ENCODE data around the gene CACNB4.
"Not testable (repeated sequence)": the region's sequence is repeated elsewhere in the genome, so short reads cannot be mapped to it uniquely, and the experiment has no call there.

The CACNB4 gene

DNA sequence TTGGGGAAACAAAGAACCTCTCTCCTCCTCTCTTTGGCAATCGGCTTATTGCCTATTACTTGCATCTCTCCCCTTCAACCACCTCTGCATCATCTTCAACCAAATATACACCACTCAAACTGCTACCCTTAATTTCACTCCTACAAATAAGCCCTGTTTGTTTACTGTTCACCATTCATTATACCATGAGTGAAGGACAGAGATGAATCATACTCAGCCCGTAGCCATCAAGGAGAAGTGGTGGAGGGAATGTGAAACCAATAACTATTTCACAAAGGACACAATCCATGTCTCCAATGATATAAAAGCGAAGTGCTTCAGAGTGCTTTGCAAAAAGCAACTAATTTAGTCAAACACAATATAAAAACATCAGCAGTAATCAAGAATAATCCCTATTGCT, 76.8 kb downstream of the CACNB4 start:
- TF ChIP-seq, protein P1, sequence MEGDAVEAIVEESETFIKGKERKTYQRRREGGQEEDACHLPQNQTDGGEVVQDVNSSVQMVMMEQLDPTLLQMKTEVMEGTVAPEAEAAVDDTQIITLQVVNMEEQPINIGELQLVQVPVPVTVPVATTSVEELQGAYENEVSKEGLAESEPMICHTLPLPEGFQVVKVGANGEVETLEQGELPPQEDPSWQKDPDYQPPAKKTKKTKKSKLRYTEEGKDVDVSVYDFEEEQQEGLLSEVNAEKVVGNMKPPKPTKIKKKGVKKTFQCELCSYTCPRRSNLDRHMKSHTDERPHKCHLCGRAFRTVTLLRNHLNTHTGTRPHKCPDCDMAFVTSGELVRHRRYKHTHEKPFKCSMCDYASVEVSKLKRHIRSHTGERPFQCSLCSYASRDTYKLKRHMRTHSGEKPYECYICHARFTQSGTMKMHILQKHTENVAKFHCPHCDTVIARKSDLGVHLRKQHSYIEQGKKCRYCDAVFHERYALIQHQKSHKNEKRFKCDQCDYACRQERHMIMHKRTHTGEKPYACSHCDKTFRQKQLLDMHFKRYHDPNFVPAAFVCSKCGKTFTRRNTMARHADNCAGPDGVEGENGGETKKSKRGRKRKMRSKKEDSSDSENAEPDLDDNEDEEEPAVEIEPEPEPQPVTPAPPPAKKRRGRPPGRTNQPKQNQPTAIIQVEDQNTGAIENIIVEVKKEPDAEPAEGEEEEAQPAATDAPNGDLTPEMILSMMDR (IDR thresholded peaks at IDR 0.05; ENCODE audit: low read depth, low read length, missing control alignments) = no peak
- DNase-seq (ENCODE audit: low read depth) = no peak
- H3K4me3 ChIP-seq (ENCODE audit: low read depth, low read length) = no peak overlapping the region
- in situ Hi-C loops (cut with HindIII; ENCODE audit: low sequenced_read_pairs) = no loop called here

DNA sequence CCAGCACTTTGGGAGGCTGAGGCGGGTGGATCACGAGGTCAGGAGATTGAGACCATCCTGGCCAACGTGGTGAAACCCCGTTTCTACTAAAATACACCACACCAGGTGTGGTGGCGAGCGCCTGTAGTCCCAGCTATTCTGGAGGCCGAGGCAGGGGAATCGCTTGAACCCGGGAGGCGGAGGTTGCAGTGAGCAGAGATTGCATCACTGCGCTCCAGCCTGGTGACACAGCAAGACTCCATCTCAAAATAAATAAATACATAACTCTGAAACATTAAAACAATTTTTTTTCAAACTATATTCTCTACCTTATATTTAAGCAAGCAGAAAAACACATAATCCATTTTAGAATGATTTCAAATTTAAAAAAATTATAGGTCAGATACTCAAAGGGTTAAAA, 77.8 kb downstream of the CACNB4 start:
- H3K4me3 ChIP-seq (ENCODE audit: low read depth, low read length); in situ Hi-C loops (cut with HindIII; ENCODE audit: low sequenced_read_pairs); DNase-seq (ENCODE audit: low read depth): not testable (repeated sequence)

DNA sequence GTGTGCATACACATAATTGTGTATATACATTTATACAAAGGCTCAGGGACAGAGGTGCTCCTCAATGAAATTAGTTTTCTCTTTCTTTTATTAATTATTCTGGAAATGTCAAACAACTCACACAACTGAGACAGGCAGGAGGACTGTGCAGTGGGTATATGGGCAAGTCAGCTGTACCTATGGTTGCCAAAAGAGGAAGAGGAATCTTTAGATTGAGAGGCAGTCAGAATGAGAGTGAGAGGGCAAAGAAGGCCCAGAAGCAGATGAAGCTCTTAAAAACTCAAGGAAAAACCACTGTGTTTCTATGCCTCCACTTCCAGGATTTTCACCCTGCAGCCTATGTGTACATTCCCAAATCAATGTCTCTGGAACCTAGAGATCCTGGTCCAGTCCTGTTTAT, 79.1 kb downstream of the CACNB4 start:
- DNase-seq (ENCODE audit: low read depth) = no peak
- H3K4me3 ChIP-seq (ENCODE audit: low read depth, low read length) = no peak overlapping the region
- in situ Hi-C loops (cut with HindIII; ENCODE audit: low sequenced_read_pairs) = no loop called here
- TF ChIP-seq, protein P1 (IDR thresholded peaks at IDR 0.05; ENCODE audit: low read depth, low read length, missing control alignments) = no peak

DNA sequence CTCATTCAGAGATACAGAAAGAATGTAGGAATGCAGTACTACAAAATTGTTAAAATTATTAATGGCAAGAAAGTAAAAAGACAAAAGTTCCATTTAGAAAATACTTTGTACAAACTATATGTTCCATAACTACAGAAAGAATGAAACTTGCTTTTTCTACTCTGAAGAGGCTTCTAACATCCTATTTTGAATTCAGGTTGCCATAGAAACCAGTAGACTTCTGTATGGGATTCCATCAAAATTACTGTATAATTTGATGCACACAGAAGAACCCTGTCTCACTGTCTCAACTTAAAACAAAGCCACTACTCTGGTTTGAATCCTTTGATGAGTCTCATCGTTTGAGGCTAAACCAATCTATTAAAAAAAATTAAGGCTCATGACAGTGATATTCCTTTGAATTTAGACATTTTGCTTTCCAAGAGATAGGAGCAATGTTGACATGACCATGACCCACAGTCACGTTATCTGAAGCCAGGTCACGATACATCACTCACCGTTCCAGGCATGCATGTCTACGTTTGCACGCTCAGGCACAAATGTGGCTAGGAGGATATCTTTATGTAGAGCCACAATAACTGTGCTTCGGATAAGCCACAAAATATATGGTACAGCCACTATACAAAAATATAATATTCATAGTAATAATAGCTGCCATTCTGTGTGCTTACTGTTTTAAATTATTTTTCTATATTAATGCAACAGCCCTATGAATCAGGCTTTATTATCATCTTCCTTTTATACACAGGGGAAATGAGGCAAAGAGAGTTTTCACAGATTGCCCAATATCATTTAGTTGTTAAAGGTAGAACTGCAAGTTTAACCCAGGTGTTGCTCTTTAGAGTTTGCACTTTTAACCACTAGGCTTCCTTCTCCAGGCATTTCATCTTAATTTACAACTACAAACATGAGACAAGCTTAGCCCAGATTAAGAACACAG, 82.4 kb downstream of the CACNB4 start:
- TF ChIP-seq, protein P1 (IDR thresholded peaks at IDR 0.05; ENCODE audit: low read depth, low read length, missing control alignments) = no peak
- in situ Hi-C loops (cut with HindIII; ENCODE audit: low sequenced_read_pairs) = no loop called here
- no peak overlapping the region for H3K4me3 ChIP-seq (ENCODE audit: low read depth, low read length)
- no peak for DNase-seq (ENCODE audit: low read depth)

DNA sequence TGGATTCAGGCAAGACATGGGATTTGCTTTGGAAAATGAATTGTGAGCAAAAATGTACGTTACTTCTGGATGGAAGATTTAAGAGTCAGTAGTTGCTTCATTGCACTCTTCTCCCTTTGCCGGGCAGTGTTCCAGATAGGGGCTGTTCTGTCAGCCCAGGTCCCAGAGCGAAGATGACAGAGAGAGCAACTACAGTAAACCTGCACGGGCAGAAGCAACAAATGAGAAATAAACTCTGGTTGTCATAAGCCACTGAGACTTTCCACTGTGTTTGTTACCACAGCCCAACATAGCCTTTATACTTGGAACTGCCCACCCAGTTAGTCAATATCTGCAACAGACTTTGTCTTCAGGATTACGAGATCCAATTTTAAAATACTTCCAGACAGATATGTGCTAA, 83.3 kb downstream of the CACNB4 start:
- no peak overlapping the region for H3K4me3 ChIP-seq (ENCODE audit: low read depth, low read length)
- in situ Hi-C loops (cut with HindIII; ENCODE audit: low sequenced_read_pairs) = no loop called here
- TF ChIP-seq, protein P1 (IDR thresholded peaks at IDR 0.05; ENCODE audit: low read depth, low read length, missing control alignments) = no peak
- DNase-seq (ENCODE audit: low read depth) = no peak

DNA sequence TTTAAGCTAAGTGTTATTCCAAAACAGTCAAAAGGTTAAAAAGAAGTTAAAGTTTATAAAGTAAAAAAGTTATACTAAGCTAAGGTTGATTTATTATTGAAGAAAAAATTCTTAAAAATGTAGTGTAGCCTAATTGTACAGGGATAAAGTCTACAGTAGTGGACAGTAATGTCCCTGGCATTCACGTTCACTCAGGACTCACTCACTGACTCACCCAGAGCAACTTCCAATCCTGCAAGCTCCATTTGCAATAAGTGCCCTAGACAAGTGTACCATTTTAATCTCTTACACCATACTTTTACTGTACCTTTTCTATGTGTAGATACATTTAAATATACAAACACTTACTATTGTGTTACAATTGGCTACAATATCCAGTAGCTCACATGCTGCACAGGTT, 86.1 kb downstream of the CACNB4 start:
- in situ Hi-C loops (cut with HindIII; ENCODE audit: low sequenced_read_pairs) = no loop called here
- DNase-seq (ENCODE audit: low read depth) = no peak
- H3K4me3 ChIP-seq (ENCODE audit: low read depth, low read length) = no peak overlapping the region
- TF ChIP-seq, protein P1 (IDR thresholded peaks at IDR 0.05; ENCODE audit: low read depth, low read length, missing control alignments) = no peak

DNA sequence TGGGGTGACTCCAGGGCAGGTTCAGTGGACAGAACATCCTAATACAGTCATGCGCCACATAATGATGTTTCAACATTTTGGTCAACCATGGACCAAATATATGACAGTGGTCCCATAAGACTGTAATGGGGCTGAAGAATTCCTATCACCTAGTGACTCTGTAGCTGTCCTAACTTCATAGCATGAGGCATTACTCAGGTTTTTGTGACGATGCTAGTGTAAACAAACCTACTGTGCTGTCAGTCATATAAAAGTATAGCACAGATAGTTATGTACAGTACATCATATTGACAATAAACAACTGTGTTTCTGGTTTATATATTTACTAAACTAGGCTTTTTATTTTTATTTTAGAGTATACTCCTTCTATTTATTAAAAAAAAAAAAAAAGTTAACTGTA, 87.1 kb downstream of the CACNB4 start:
- in situ Hi-C loops (cut with HindIII; ENCODE audit: low sequenced_read_pairs) = no loop called here
- TF ChIP-seq, protein P1 (IDR thresholded peaks at IDR 0.05; ENCODE audit: low read depth, low read length, missing control alignments) = no peak
- H3K4me3 ChIP-seq (ENCODE audit: low read depth, low read length) = no peak overlapping the region
- no peak for DNase-seq (ENCODE audit: low read depth)
